HCT116 (cell line): ENCODE measurements around the gene S100A1. TPM values are rescaled to one million over a fixed set of nuclear protein-coding genes. Genes with fewer than 3 reads are reported as not detected.

Source experiments
- ATAC-seq: fragments of 200-7000 bp; cut with Tn5 transposase; 2 replicates; pipeline ENCODE4 v1.9.1; 2020; ENCODE audit warnings: mild to moderate bottlenecking, moderate library complexity
- BruUV-seq: library from RNA; stranded (reverse); fragments of 400-500 nt; replicated peaks from 2 replicates; lab custom pipeline; 2021; lab: Mats Ljungman, UMichigan
- CTCF ChIA-PET: fragments of 300-600 bp; sonication (Branson Sonifier 250); formaldehyde crosslinking; loops from one replicate; lab custom pipeline; 2021; ENCODE audit warnings: antibody characterized with exemption; lab: Charles Lee
- POLR2A ChIA-PET: fragments of 300-600, 350-600 bp; sonication (Branson Sonifier 250); formaldehyde crosslinking; loops from one replicate; lab custom pipeline; 2021; ENCODE audit warnings: antibody characterized with exemption; lab: Charles Lee
- RAD21 ChIA-PET, 2 experiments: fragments of 300-600 bp; sonication (Branson Sonifier 250); formaldehyde crosslinking; loops; one replicate each; lab custom pipeline; 2023; ENCODE audit warnings: low total read pairs in 2 of 2; ENCODE audit not compliant: uncharacterized antibody in 2 of 2, unreplicated experiment in 2 of 2, low non-redundant PET in 1 of 2; lab: Charles Lee
- DNase-seq: peaks from one replicate; pipeline ENCODE4 v3.0.0-alpha.2; 2010; ENCODE audit warnings: low read depth, low spot score
- H2AFZ ChIP-seq: fragments of 200-600 bp; shearing (Covaris generic), sonication (generic); 2 replicates; pipeline ENCODE4 v1.6.1; 2017; ENCODE audit warnings: low read depth, mixed run types, mixed read lengths, antibody characterized with exemption, low read length; ENCODE audit not compliant: poor library complexity, severe bottlenecking
- H3K27ac ChIP-seq: 2 replicates; pipeline ENCODE4 v1.5.1; 2012; ENCODE audit warnings: low read depth, low read length
- H3K27me3 ChIP-seq: fragments of 200-600 bp; sonication (generic); 2 replicates; pipeline ENCODE4 v1.6.1; 2016; ENCODE audit warnings: mixed run types, low read length, mixed read lengths; ENCODE audit not compliant: insufficient read depth
- H3K36me3 ChIP-seq, 2 experiments: fragments of 200-500 bp in 1 of 2; fragments of 200-600 bp in 1 of 2; sonication (Bioruptor generic) in 1 of 2; sonication (generic) in 1 of 2; 2 replicates each; pipeline versions ENCODE4 v1.5.1 to v1.6.1; 2014 to 2016; ENCODE audit warnings: low read length in 2 of 2, inconsistent platforms in 1 of 2, mixed read lengths in 1 of 2, mixed run types in 1 of 2; ENCODE audit not compliant: insufficient read depth in 2 of 2, control insufficient read depth in 1 of 2
- H3K4me1 ChIP-seq, 2 experiments: fragments of 200-600 bp in 1 of 2; sonication (generic) in 1 of 2; 2 replicates each; pipeline versions ENCODE4 v1.5.1 to v1.6.1; 2012 to 2017; ENCODE audit warnings: low read length in 2 of 2, inconsistent platforms in 1 of 2, mild to moderate bottlenecking in 1 of 2, mixed read lengths in 1 of 2, mixed run types in 1 of 2, moderate library complexity in 1 of 2; ENCODE audit not compliant: insufficient read depth in 2 of 2, control insufficient read depth in 1 of 2
- H3K4me2 ChIP-seq: fragments of 200-600 bp; sonication (generic); 2 replicates; pipeline ENCODE4 v1.6.1; 2017; ENCODE audit warnings: mixed run types, low read length, mixed read lengths
- H3K4me3 ChIP-seq, 2 experiments: fragments of 200-600 bp in 1 of 2; sonication (generic) in 1 of 2; replicated peaks in 1 of 2; 2 replicates each; pipeline ENCODE4 v1.5.1; 2011 to 2016; ENCODE audit warnings: low read length in 2 of 2, control low read depth in 1 of 2, low read depth in 1 of 2, mild to moderate bottlenecking in 1 of 2, mixed read lengths in 1 of 2, mixed run types in 1 of 2
- H3K79me2 ChIP-seq: fragments of 200-600 bp; sonication (generic); 2 replicates; pipeline ENCODE4 v1.6.1; 2017; ENCODE audit warnings: mild to moderate bottlenecking, mixed run types, low read length, moderate library complexity, mixed read lengths; ENCODE audit not compliant: insufficient read depth
- H3K9ac ChIP-seq: fragments of 200-600 bp; sonication (generic); 2 replicates; pipeline ENCODE4 v1.6.1; 2016; ENCODE audit warnings: low read length, mixed read lengths
- H3K9me2 ChIP-seq: fragments of 200-600 bp; sonication (generic), shearing (Covaris generic); 2 replicates; pipeline ENCODE4 v1.6.1; 2017; ENCODE audit warnings: mixed run types, mild to moderate bottlenecking, moderate library complexity; ENCODE audit not compliant: insufficient read depth
- H3K9me3 ChIP-seq, 2 experiments: fragments of 200-500 bp in 1 of 2; fragments of 200-600 bp in 1 of 2; sonication (Bioruptor generic) in 1 of 2; sonication (generic) in 1 of 2; 2 replicates each; pipeline ENCODE4 v1.6.1; 2014 to 2017; ENCODE audit warnings: low read length in 2 of 2, mixed read lengths in 2 of 2, inconsistent platforms in 1 of 2, low read depth in 1 of 2, mild to moderate bottlenecking in 1 of 2, mixed run types in 1 of 2, moderate library complexity in 1 of 2; ENCODE audit not compliant: control insufficient read depth in 1 of 2, insufficient read depth in 1 of 2
- H4K20me1 ChIP-seq: fragments of 200-600 bp; sonication (generic), shearing (Covaris generic); 2 replicates; pipeline ENCODE4 v1.6.1; 2017; ENCODE audit warnings: mixed run types, mild to moderate bottlenecking, moderate library complexity; ENCODE audit not compliant: insufficient read depth
- CEBPB ChIP-seq: IDR thresholded peaks from 2 replicates; pipeline ENCODE4 v1.6.1; 2012; ENCODE audit warnings: low read depth
- EGR1 ChIP-seq: IDR thresholded peaks from 2 replicates; pipeline ENCODE4 v1.6.1; 2012; ENCODE audit warnings: low read depth
- ELF1 ChIP-seq: IDR thresholded peaks from 2 replicates; pipeline ENCODE4 v1.6.1; 2012; ENCODE audit warnings: low read depth, borderline replicate concordance
- EZH2 ChIP-seq: fragments of 200-600 bp; sonication (generic); IDR thresholded peaks from 2 replicates; pipeline ENCODE4 v1.6.1; 2017; ENCODE audit warnings: antibody characterized with exemption, mixed run types
- EZH2phosphoT487 ChIP-seq: fragments of 200-600 bp; IDR thresholded peaks from 2 replicates; pipeline ENCODE4 v1.6.1; 2018; ENCODE audit warnings: antibody characterized with exemption, borderline replicate concordance
- FOSL1 ChIP-seq: IDR thresholded peaks from 2 replicates; pipeline ENCODE4 v1.6.1; 2012; ENCODE audit warnings: low read depth
- JUND ChIP-seq: IDR thresholded peaks from 2 replicates; pipeline ENCODE4 v1.6.1; 2012
- POLR2A ChIP-seq: IDR thresholded peaks from 2 replicates; pipeline ENCODE4 v1.7.0; 2011; ENCODE audit warnings: borderline replicate concordance; ENCODE audit not compliant: insufficient read depth, insufficient read length; ENCODE audit errors: extremely low read depth
- POLR2AphosphoS5 ChIP-seq: IDR thresholded peaks from 2 replicates; pipeline ENCODE4 v1.6.1; 2011; ENCODE audit warnings: mild to moderate bottlenecking, low read depth, low read length, moderate library complexity
- RAD21 ChIP-seq: IDR thresholded peaks from 2 replicates; pipeline ENCODE4 v1.6.1; 2012; ENCODE audit warnings: low read depth, mild to moderate bottlenecking
- SIN3A ChIP-seq: IDR thresholded peaks from 2 replicates; pipeline ENCODE4 v1.6.1; 2012; ENCODE audit warnings: low read depth
- SP1 ChIP-seq: IDR thresholded peaks from 2 replicates; pipeline ENCODE4 v1.6.1; 2012; ENCODE audit warnings: low read depth
- SRF ChIP-seq: IDR thresholded peaks from 2 replicates; pipeline ENCODE4 v1.6.1; 2012; ENCODE audit warnings: low read depth
- YY1 ChIP-seq: IDR thresholded peaks from 2 replicates; pipeline ENCODE4 v1.6.1; 2011; ENCODE audit warnings: low read length, low read depth, moderate library complexity, mild to moderate bottlenecking; ENCODE audit not compliant: insufficient replicate concordance; ENCODE audit errors: extremely low read depth
- intact Hi-C: fragments of 100-400 bp; cut with micrococcal nuclease; formaldehyde crosslinking; loops from 2 replicates; pipeline ENCODE4 v1.10.0; 2022
- total RNA-seq: library from RNA; stranded (reverse); gene quantifications from one replicate; pipeline ENCODE4 v1.2.1, GENCODE V29; 2021; ENCODE audit not compliant: unreplicated experiment
- TF ChIP-seq, protein P1 (sequence below), 3 experiments: fragments of 200-600 bp in 1 of 3; sonication (generic) in 1 of 3; IDR thresholded peaks in 2 of 3; conservative IDR thresholded peaks in 1 of 3; 2 replicates each; pipeline ENCODE4 v1.5.1; 2012 to 2017; ENCODE audit warnings: low read depth in 2 of 3, low read length in 2 of 3, antibody characterized with exemption in 1 of 3, borderline replicate concordance in 1 of 3, control low read depth in 1 of 3, mild to moderate bottlenecking in 1 of 3, mixed read lengths in 1 of 3, mixed run types in 1 of 3, moderate library complexity in 1 of 3; ENCODE audit not compliant: insufficient read depth in 1 of 3
- TF ChIP-seq, protein P2 (sequence below): IDR thresholded peaks from 2 replicates; pipeline ENCODE4 v1.6.1; 2012

The S100A1 gene
- total RNA-seq, 1 experiment from 2014 or later = 0.30 TPM

DNA sequence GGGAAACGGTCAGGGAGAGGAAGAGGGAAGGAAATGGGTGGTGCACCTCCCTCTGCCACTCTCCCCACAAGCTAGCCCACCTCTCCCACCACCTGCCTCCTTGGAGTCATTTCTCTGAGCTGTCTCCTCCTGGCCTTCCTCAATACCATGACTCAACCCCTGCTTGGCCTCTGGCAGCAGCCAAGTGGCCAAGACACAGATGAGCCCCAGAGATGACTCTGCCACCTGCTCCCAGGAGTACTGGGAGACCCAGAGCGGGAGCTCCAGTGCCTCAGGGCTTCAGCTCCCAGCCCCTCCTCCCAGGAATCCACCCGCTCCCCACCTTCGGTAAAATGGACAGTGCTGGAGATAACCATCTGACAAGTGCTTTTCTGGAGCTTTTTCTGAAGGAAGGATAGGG lies 17.9 kb upstream of the S100A1 start:
- TF ChIP-seq POLR2AphosphoS5 = peak; percentile 69
- TF ChIP-seq, protein P1, sequence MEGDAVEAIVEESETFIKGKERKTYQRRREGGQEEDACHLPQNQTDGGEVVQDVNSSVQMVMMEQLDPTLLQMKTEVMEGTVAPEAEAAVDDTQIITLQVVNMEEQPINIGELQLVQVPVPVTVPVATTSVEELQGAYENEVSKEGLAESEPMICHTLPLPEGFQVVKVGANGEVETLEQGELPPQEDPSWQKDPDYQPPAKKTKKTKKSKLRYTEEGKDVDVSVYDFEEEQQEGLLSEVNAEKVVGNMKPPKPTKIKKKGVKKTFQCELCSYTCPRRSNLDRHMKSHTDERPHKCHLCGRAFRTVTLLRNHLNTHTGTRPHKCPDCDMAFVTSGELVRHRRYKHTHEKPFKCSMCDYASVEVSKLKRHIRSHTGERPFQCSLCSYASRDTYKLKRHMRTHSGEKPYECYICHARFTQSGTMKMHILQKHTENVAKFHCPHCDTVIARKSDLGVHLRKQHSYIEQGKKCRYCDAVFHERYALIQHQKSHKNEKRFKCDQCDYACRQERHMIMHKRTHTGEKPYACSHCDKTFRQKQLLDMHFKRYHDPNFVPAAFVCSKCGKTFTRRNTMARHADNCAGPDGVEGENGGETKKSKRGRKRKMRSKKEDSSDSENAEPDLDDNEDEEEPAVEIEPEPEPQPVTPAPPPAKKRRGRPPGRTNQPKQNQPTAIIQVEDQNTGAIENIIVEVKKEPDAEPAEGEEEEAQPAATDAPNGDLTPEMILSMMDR (IDR thresholded peaks at IDR 0.05 in 2 of 3, conservative IDR thresholded peaks at IDR 0.05 in 1 of 3; ENCODE audit: borderline replicate concordance in 1 of 3, insufficient read depth in 1 of 3, low read depth in 2 of 3, low read length in 2 of 3) = no peak
- RAD21 ChIA-PET = interaction anchor here in 1 of 2 experiments (1.1 kb wide), 1 partner anchor 17 kb away, joined by 4 read pairs; the partner anchor contains the start of gene S100A13
- Histone ChIP-seq H3K9me3 (no peaks in the 10 kb centered on the region), H4K20me1 (no peaks in the 10 kb centered on the region), H3K9ac (peak overlapping the region; percentile 73), H3K36me3 (peaks cover 3 to 17% of the 10 kb centered on the region in 2 experiments; a peak in 3 of 4 replicates), H3K4me1 (peaks cover 52 to 78% of the 10 kb centered on the region in 2 experiments), H3K4me2 (peak overlapping the region; percentile 88), H3K79me2 (peaks cover 72% of the 10 kb centered on the region), H2AFZ (no peak overlapping the region), H3K27ac (peak overlapping the region; percentile 72), H3K9me2 (no peaks in the 10 kb centered on the region), H3K27me3 (no peaks in the 10 kb centered on the region), H3K4me3 (peak overlapping the region; percentile 30 to 59)
- CTCF ChIA-PET = interaction anchor here (1.1 to 1.3 kb wide), 4 partner anchors 17 to 99 kb away, joined by 4 to 8 read pairs (median 4); partner anchors contain the start of genes CHTOP and S100A13
- DNase-seq (no peak), ATAC-seq (0 out of 2 replicates have a peak, but pooled peaks have one; percentile 5)
- POLR2A ChIA-PET = interaction anchor here (0.9 to 9.1 kb wide), 6 partner anchors 7 to 76 kb away, joined by 4 to 61 read pairs (median 6); partner anchors contain the start of genes CHTOP, S100A13 and S100A6
- intact Hi-C loops = loop anchor here (5.0 kb wide), 1 partner anchor 78 kb away; no protein-coding TSS in a partner anchor
- no TSS peak for BruUV-seq

DNA sequence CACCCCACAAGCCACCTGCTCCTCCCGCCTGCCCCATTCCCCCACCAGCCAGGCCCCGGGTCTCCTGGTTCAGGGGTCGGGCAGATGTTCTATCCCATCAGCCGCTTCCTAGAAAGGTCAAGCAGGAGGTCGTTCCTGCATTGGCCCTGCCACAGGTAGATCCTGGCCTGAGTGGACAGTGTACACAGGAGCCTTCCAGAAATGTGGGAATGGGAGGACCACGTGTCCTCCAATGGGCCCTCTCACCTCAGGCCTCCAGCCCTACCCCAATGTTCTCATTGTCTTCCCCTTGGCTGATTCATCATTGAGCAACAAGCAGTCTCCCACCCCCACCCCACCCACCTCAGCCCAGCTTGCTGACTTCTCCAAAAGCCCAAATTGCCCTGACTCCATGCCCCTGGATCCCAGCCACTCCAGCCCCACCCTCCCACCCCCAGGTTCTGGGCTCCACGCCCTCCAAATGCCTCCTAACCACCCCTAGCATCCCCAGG lies 17.4 kb upstream of the S100A1 start:
- intact Hi-C loops = loop anchor here (5.0 kb wide), 1 partner anchor 79 kb away; no protein-coding TSS in a partner anchor
- peaks cover 3 to 17% of the 10 kb centered on the region in 2 experiments; a peak in 3 of 4 replicates for H3K36me3 ChIP-seq
- peaks cover 57 to 83% of the 10 kb centered on the region in 2 experiments for H3K4me1 ChIP-seq
- no peaks in the 10 kb centered on the region for H3K27me3 ChIP-seq
- peak overlapping the region; percentile 93 for H3K9ac ChIP-seq
- RAD21 ChIA-PET = interaction anchor here in 1 of 2 experiments (0.7 kb wide), 1 partner anchor 95 kb away, joined by 3 read pairs; no protein-coding TSS in a partner anchor
- H3K79me2 ChIP-seq = peaks cover 77% of the 10 kb centered on the region
- POLR2A ChIA-PET = interaction anchor here (0.9 to 9.1 kb wide), 5 partner anchors 12 to 77 kb away, joined by 4 to 61 read pairs (median 8); partner anchors contain the start of genes CHTOP, S100A13 and S100A6
- no peaks in the 10 kb centered on the region for H3K9me2 ChIP-seq
- ATAC-seq (no peak), DNase-seq (no peak)
- no TSS peak for BruUV-seq
- no peaks in the 10 kb centered on the region for H4K20me1 ChIP-seq
- H3K9me3 ChIP-seq = no peaks in the 10 kb centered on the region
- no peak overlapping the region for H2AFZ ChIP-seq
- CTCF ChIA-PET = interaction anchor here (1.1 to 1.3 kb wide), 4 partner anchors 17 to 100 kb away, joined by 4 to 8 read pairs (median 4); partner anchors contain the start of genes CHTOP and S100A13
- H3K4me2 ChIP-seq = peak overlapping the region; percentile 88
- H3K27ac ChIP-seq = peak overlapping the region; percentile 72
- H3K4me3 ChIP-seq = peak overlapping the region; percentile 88 to 92
- TF ChIP-seq EZH2phosphoT487 (no peak), SP1 (no peak), EZH2 (no peak), FOSL1 (no peak), ELF1 (no peak), SIN3A (no peak), SRF (no peak), CEBPB (no peak), JUND (no peak), YY1 (no peak), RAD21 (no peak), POLR2AphosphoS5 (no peak), EGR1 (no peak), POLR2A (no peak)
- TF ChIP-seq, protein P2, sequence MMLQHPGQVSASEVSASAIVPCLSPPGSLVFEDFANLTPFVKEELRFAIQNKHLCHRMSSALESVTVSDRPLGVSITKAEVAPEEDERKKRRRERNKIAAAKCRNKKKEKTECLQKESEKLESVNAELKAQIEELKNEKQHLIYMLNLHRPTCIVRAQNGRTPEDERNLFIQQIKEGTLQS = no peak
